Measurements from ENCODE around the gene TBC1D22A.
"Not testable (repeated sequence)": the region's sequence is repeated elsewhere in the genome, so short reads cannot be mapped to it uniquely, and the experiment has no call there.

Gene TBC1D22A

DNA sequence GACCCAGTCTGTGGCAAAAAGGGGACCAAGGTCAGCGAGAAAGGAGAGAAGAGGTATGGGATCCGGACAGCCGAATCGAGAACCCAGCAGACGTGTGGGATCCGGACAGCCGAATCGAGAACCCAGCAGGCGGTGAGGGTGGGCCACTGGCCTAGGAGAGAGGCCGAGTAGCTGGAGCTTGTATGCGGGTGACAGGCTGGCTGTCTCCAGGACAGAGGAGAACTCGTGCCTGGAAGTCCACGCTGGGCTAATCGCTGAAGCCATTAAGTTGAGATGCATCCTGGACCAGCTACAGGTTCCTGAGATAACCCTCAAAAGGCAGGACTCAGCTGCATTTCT lies 30.4 kb upstream of the TBC1D22A start:
- no peak overlapping the region for H3K4me3 ChIP-seq (ENCODE audit: low read length)
- TF ChIP-seq, protein P1, sequence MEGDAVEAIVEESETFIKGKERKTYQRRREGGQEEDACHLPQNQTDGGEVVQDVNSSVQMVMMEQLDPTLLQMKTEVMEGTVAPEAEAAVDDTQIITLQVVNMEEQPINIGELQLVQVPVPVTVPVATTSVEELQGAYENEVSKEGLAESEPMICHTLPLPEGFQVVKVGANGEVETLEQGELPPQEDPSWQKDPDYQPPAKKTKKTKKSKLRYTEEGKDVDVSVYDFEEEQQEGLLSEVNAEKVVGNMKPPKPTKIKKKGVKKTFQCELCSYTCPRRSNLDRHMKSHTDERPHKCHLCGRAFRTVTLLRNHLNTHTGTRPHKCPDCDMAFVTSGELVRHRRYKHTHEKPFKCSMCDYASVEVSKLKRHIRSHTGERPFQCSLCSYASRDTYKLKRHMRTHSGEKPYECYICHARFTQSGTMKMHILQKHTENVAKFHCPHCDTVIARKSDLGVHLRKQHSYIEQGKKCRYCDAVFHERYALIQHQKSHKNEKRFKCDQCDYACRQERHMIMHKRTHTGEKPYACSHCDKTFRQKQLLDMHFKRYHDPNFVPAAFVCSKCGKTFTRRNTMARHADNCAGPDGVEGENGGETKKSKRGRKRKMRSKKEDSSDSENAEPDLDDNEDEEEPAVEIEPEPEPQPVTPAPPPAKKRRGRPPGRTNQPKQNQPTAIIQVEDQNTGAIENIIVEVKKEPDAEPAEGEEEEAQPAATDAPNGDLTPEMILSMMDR (IDR thresholded peaks at IDR 0.05; ENCODE audit: insufficient read depth, low read depth, low read length, missing control alignments), result no peak
- DNase-seq (ENCODE audit: low read depth), result no peak

DNA sequence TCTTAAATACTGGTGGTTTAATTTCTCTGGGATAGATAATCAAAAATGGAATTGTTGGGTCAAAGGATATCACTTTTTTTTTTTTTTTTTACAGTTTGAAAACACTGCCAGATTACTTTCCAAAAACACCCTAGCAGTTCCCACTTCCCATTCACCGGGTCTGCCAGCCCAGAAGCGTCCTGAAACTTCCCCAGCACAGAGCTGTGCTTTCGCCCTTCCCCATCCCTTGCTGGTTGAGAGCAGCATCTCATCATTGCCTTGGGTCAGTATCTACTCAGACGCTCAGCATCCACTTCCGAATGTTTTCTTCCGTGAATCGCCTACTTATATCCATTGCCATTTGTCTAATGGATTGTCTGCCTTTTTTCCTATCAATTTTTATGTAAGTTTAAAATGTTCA lies 29.9 kb upstream of the TBC1D22A start:
- TF ChIP-seq, protein P1 (IDR thresholded peaks at IDR 0.05; ENCODE audit: insufficient read depth, low read depth, low read length, missing control alignments), result no peak
- no peak overlapping the region for H3K4me3 ChIP-seq (ENCODE audit: low read length)
- no peak for DNase-seq (ENCODE audit: low read depth)

DNA sequence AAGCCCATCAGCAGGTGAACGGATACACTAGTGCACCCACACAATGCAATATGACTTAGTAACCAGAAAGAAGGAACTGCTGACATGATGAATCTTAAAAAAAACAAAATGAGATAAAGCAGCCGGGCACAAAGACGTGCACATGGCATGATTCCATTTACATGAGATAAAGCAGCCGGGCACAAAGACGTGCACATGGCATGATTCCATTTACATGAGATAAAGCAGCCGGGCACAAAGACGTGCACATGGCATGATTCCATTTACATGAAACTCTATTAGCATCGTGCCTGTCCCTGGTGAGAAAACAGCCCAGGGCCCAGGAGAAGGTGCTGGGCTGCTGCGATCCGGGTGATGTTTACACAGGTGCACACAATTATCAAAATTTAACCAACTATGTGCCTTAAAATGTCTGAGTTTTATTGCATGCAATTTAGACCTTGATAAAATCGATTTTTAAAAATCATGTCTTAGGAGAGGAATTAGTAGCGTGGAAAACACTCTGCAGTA lies 28.2 kb upstream of the TBC1D22A start:
- H3K4me3 ChIP-seq (ENCODE audit: low read length); DNase-seq (ENCODE audit: low read depth): not testable (repeated sequence)

DNA sequence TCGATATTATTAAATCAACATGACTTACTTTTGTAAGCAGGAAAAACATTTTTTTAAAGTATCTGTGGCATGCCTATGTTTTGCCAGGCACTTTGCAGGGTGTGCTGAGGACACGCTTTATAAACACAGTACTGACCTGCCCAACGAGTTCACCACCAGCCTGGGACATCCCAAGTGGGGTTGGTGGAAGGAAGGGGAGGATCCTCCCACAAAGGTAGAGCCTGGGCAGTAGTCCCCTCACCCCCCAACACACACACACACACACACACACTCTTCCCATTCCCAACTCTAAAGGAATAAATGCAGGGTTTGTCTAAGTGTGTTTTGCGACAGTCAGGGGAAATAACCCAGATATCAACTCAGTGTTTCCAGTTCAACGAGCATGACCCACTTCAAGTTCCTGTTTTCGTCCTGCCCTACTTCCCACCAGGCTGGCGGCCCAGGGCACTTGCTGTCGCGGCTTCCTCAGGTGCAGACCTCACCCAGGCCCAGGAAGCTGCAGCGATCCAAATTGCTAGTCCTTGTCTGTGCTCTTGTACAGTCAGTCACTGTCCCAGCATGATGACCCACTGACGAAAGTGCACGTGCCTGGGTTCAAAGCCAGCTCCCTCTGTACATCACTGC lies 27.5 kb upstream of the TBC1D22A start:
- TF ChIP-seq, protein P1 (IDR thresholded peaks at IDR 0.05; ENCODE audit: insufficient read depth, low read depth, low read length, missing control alignments), result no peak
- no peak for DNase-seq (ENCODE audit: low read depth)
- H3K4me3 ChIP-seq (ENCODE audit: low read length), result no peak overlapping the region

DNA sequence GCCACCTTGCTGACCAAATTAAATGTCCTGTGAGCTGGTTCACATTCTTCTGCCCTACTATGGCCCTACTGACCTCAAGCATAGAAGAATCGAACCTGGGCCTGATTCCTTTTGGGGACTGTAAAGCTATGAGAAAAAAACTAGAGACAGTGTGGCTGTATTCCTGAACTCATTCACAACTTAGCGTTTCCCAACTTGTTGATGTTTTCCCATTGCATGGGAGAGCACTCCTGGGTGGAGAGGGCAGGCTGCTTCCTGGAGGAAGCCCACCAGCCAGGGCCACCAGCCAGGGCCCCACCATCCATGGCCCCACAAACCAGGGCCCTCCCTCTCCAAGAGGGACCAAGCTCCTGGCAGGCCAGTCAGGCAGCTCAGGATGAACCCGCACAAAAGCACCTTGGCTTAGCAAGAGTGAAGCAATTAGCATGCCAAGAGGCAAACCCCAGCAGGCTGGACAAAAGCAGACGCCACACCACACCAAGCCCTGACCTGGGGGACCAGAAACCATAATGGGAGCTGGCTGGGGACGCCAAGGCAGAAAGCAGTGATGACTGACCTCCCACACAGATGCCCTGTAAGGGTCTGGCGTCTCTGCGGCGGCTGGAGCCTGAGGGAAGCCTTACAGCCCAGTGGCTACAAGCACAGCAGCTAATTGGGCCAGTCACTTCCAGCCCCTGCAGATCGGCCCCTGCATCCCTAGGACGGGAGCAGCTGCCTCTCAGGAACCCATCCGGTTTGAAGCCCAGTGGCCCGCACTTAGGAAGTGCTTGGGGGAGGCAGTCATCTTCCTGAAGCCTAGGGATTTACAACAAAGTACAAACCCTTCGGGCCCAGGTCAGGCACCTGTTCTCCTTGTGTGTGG lies 26.5 kb upstream of the TBC1D22A start:
- TF ChIP-seq, protein P1 (IDR thresholded peaks at IDR 0.05; ENCODE audit: insufficient read depth, low read depth, low read length, missing control alignments), result no peak
- no peak overlapping the region for H3K4me3 ChIP-seq (ENCODE audit: low read length)
- no peak for DNase-seq (ENCODE audit: low read depth)

DNA sequence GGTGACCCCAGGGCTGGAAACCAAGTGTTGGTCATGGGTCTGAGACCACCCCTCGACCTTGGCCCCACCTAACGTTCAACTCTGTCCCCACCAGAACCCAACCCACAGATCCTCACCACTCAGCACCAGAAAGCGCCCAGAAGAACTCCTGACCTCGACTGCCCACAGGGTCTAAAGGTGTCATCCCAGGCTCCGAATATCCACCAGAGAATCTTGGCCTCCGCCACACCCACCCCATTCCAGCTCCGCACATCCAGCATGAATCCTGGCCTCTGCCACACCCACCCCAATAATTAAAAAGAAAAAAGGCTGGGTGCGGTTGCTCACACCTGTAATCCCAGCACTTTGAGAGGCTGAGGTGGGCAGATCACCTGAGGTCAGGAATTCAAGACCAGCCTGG lies 25.7 kb upstream of the TBC1D22A start:
- DNase-seq (ENCODE audit: low read depth), result no peak
- peak overlapping the region; percentile 56 for H3K4me3 ChIP-seq (ENCODE audit: low read length)
- TF ChIP-seq, protein P1 (IDR thresholded peaks at IDR 0.05; ENCODE audit: insufficient read depth, low read depth, low read length, missing control alignments), result no peak

DNA sequence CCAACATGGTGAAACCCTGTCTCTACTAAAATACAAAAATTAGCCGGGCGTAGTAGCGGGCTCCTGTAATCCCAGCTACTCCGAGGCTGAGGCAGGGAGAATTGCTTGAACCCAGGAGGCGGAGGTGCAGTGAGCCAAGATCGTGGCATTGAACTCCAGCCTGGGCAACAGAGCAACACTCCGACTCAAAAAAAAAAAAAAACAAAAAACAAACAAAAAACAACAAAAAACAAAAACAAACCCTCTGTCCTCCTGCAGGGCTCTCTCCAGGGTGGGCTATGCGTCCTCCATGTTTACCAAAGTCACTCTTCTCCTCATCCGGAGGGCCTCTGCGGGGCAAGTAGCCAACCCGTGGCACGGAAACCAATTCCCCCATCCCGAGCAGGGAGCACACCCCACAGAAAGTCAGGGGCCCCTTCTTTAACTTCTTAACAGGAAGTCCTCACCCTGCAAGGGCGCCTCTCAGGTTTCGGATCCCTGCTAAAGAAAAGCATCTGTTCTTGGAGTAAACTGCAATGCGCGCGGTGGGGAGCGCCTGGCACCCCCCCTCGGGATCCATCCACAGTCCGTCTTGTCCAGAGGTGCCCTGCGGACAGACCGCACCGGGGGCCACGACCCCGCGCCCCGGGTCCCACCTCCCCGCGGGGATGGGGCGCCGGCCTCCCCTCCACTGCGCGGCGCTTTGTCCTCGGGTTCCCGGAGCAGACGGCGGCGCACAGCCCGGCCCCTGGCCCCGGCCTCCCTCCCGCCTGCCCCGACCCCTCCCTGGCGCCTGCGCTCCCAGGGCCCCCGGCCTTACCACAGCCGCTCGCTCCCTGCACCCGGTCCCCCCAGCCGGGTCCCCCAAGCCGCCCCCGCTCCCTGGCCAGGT lies 25.1 kb upstream of the TBC1D22A start:
- peak overlapping the region; percentile 56 for H3K4me3 ChIP-seq (ENCODE audit: low read length)
- DNase-seq (ENCODE audit: low read depth), result peak; percentile 36
- TF ChIP-seq, protein P1 (IDR thresholded peaks at IDR 0.05; ENCODE audit: insufficient read depth, low read depth, low read length, missing control alignments), result no peak

Data from epithelial cell of esophagus (primary cell).